ENCODE results near the gene ZNF598. TPM values are rescaled to one million over a fixed set of nuclear protein-coding genes. Genes with fewer than 3 reads are reported as not detected.

ZNF598 gene
- total RNA-seq, 1 experiment from 2014 or later, result 70.9 TPM

DNA sequence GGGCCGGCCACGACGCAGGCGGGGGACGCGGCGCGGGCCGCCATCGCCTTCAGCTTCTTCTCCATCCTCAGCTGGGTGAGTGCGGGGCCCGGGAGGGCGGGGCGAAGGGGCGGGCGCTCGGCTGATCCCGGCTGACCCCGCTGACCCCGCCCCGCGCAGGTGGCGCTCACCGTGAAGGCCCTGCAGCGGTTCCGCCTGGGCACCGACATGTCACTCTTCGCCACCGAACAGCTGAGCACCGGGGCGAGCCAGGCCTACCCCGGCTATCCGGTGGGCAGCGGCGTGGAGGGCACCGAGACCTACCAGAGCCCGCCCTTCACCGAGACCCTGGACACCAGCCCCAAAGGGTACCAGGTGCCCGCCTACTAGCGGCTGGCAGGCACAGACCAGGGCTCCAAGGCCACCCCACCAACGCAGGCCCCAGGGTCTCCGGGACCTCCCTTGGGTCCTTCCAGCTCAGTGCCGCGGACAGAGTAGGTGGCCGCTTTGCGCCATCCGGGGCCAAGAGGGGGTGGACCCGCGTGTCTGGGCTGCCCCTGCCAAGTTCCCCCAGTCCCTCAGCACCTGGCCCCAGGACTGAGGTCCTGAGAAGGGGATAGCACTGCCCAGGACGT, 16.8 kb downstream of the ZNF598 start:
- H3K27me3 Mint-ChIP-seq (ENCODE audit: low read depth), result peaks cover 39% of the 10 kb centered on the region
- no peak overlapping the region for H3K23ac ChIP-seq (ENCODE audit: insufficient read length, low read depth, low read length)

More for the DNA sequence above, 16.8 kb downstream of the ZNF598 start:
- H4K8ac ChIP-seq (replicated peaks; ENCODE audit: insufficient read length, low read depth, low read length), result no peak overlapping the region
- no peaks in the 10 kb centered on the region for H4K20me1 ChIP-seq (ENCODE audit: control insufficient read depth, insufficient read depth, insufficient read length)
- no peak overlapping the region for H3K9ac ChIP-seq (ENCODE audit: extremely low read depth, insufficient read length, low read length)
- Mint-ChIP-seq H3K4me3 (peak overlapping the region in 1 of 2 experiments; percentile 68; a peak in 3 of 5 replicates), H3K9me3 (no peaks in the 10 kb centered on the region; a peak in 1 of 5 replicates), H3K36me3 (ENCODE audit: insufficient read depth in 1 of 3, low read depth in 3 of 3) (peaks cover 0 to 8% (median 7%) of the 10 kb centered on the region in 3 experiments; a peak in 4 of 7 replicates), H3K4me1 (peaks cover 16 to 20% of the 10 kb centered on the region in 2 experiments), H3K27ac (no peak overlapping the region)
- no peak overlapping the region for H3K56ac ChIP-seq (ENCODE audit: insufficient read length, low read depth, low read length)
- H3K27ac ChIP-seq (ENCODE audit: insufficient read length, low read depth, low read length), result no peak overlapping the region
- no peak overlapping the region for H2BK5ac ChIP-seq (ENCODE audit: insufficient read length, low read length)
- H4K91ac ChIP-seq (ENCODE audit: insufficient read length, low read depth, low read length), result no peak overlapping the region
- no peaks in the 10 kb centered on the region for H3K79me1 ChIP-seq (ENCODE audit: insufficient read depth, low read depth, low read length, poor library complexity, severe bottlenecking)
- peaks cover 18% of the 10 kb centered on the region for H3K23me2 ChIP-seq (ENCODE audit: insufficient read length, low read depth, low read length, poor library complexity, severe bottlenecking)
- H3K4me1 ChIP-seq (ENCODE audit: insufficient read depth, low read length), result no peaks in the 10 kb centered on the region; the same call in 1 of the 2 replicates
- H2BK12ac ChIP-seq (ENCODE audit: insufficient read length, low read depth, low read length), result no peak overlapping the region
- peaks cover 15% of the 10 kb centered on the region; the same call in 1 of the 2 replicates for H3K27me3 ChIP-seq (ENCODE audit: insufficient read depth, low read length)
- no peak overlapping the region for H2BK120ac ChIP-seq (ENCODE audit: low read depth, low read length, poor library complexity, severe bottlenecking)
- no peak overlapping the region for H2BK15ac ChIP-seq (ENCODE audit: low read depth, low read length)
- no peak overlapping the region for H3T11ph ChIP-seq (ENCODE audit: low read length)
- H3K9me3 ChIP-seq (ENCODE audit: control insufficient read depth, low read depth, low read length), result no peaks in the 10 kb centered on the region
- WGBS (ENCODE audit: extremely low coverage, insufficient read length, low lambda C conversion rate), result no CpG with 5 or more reads among the region's 50 CpGs
- no peak overlapping the region for H4K5ac ChIP-seq (ENCODE audit: insufficient read length, low read depth, low read length)
- TF ChIP-seq, protein P1, sequence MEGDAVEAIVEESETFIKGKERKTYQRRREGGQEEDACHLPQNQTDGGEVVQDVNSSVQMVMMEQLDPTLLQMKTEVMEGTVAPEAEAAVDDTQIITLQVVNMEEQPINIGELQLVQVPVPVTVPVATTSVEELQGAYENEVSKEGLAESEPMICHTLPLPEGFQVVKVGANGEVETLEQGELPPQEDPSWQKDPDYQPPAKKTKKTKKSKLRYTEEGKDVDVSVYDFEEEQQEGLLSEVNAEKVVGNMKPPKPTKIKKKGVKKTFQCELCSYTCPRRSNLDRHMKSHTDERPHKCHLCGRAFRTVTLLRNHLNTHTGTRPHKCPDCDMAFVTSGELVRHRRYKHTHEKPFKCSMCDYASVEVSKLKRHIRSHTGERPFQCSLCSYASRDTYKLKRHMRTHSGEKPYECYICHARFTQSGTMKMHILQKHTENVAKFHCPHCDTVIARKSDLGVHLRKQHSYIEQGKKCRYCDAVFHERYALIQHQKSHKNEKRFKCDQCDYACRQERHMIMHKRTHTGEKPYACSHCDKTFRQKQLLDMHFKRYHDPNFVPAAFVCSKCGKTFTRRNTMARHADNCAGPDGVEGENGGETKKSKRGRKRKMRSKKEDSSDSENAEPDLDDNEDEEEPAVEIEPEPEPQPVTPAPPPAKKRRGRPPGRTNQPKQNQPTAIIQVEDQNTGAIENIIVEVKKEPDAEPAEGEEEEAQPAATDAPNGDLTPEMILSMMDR (conservative IDR thresholded peaks at IDR 0.05), result no peak
- no peak overlapping the region for H2AFZ ChIP-seq (ENCODE audit: low read length)
- DNase-seq, result peak; percentile 83
- H3K14ac ChIP-seq (ENCODE audit: insufficient read depth, low read length), result peak overlapping the region; percentile 82
- no peak overlapping the region for H2AK5ac ChIP-seq (ENCODE audit: insufficient read length, low read length)
- peak overlapping the region; percentile 35 for H3K4me2 ChIP-seq (ENCODE audit: insufficient read depth, insufficient read length, low read length)
- no peak overlapping the region; the same call in 1 of the 2 replicates for H3K4ac ChIP-seq (ENCODE audit: low read depth, low read length)
- H3K79me2 ChIP-seq (ENCODE audit: insufficient read depth, low read length), result no peaks in the 10 kb centered on the region
- no peak overlapping the region for H2BK20ac ChIP-seq (ENCODE audit: low read depth, low read length, poor library complexity, severe bottlenecking)
- peak overlapping the region; percentile 85 for H3K18ac ChIP-seq (ENCODE audit: insufficient read length, low read depth, low read length)
